Right cardiac atrium (tissue), 5 donors: ENCODE measurements around the gene HS1BP3. TPM values are rescaled to one million over a fixed set of nuclear protein-coding genes. Genes with fewer than 3 reads are reported as not detected.

ENCODE experiments used
- ATAC-seq, 2 donors: fragments of 200-7000 bp; cut with Tn5 transposase; one replicate each; pipeline versions ENCODE4 v1.8.0 to v1.9.1; 2020; ENCODE audit warnings: moderate library complexity in 2 of 2, mild to moderate bottlenecking in 1 of 2
- DNase-seq, 3 donors: peaks; one replicate each; pipeline ENCODE4 v3.0.0-alpha.2; 2020
- H3K27ac ChIP-seq: one replicate; pipeline ENCODE4 v1.5.1; 2013; ENCODE audit warnings: mild to moderate bottlenecking, low read length, control low read depth, moderate library complexity
- H3K27me3 ChIP-seq: one replicate; pipeline ENCODE4 v1.6.1; 2013; ENCODE audit not compliant: control insufficient read depth, insufficient read depth
- H3K4me1 ChIP-seq: one replicate; pipeline ENCODE4 v1.6.1; 2013; ENCODE audit warnings: low read length; ENCODE audit not compliant: control insufficient read depth, insufficient read depth
- H3K4me3 ChIP-seq: one replicate; pipeline ENCODE4 v1.5.1; 2013; ENCODE audit warnings: low read length, control low read depth
- H3K9me3 ChIP-seq: one replicate; pipeline ENCODE4 v1.6.1; 2013; ENCODE audit warnings: low read length; ENCODE audit not compliant: control insufficient read depth
- WGBS: extraction: QIAGEN DNeasy Blood & Tissue Kit; methylation state at CpG from one replicate; pipeline ENCODE4 v1.1.7; 2013; 5-methylcytosine and 5-hydroxymethylcytosine counted together
- intact Hi-C, 4 donors: fragments of 100-400 bp; cut with DNase I; formaldehyde crosslinking; loops; one replicate each; pipeline versions ENCODE4 v1.11.0 to v1.14.0; 2022 to 2023
- polyA plus RNA-seq: library from polyadenylated mRNA; stranded (reverse); fragments of 200-250 nt; gene quantifications from one replicate; pipeline ENCODE4 v1.2.3, GENCODE V29; 2013
- total RNA-seq, 4 donors: library from RNA; stranded (reverse); fragmentation: NEBNext Ultra II Directional; extraction: Animal tissue kit (Norgen Biotek cat#: 25700); gene quantifications; one replicate each; pipeline ENCODE4 v1.2.1, GENCODE V29; 2021
- donor health status: healthy with polysubstance abuse.
- donor health status: DM: no; HTN: yes; CAD: no.
- donor health status: DM: no; HTN: no; CAD: no.
- donor health status: DM: no; HTN: yes; CAD: no; lungs with severe emphysema.
- donor health status: DM: yes; HTN: yes; CAD: no.

The HS1BP3 gene
- total and polyA plus RNA-seq, 5 donors = 21.8 to 29.8 (median 26.2) TPM

DNA sequence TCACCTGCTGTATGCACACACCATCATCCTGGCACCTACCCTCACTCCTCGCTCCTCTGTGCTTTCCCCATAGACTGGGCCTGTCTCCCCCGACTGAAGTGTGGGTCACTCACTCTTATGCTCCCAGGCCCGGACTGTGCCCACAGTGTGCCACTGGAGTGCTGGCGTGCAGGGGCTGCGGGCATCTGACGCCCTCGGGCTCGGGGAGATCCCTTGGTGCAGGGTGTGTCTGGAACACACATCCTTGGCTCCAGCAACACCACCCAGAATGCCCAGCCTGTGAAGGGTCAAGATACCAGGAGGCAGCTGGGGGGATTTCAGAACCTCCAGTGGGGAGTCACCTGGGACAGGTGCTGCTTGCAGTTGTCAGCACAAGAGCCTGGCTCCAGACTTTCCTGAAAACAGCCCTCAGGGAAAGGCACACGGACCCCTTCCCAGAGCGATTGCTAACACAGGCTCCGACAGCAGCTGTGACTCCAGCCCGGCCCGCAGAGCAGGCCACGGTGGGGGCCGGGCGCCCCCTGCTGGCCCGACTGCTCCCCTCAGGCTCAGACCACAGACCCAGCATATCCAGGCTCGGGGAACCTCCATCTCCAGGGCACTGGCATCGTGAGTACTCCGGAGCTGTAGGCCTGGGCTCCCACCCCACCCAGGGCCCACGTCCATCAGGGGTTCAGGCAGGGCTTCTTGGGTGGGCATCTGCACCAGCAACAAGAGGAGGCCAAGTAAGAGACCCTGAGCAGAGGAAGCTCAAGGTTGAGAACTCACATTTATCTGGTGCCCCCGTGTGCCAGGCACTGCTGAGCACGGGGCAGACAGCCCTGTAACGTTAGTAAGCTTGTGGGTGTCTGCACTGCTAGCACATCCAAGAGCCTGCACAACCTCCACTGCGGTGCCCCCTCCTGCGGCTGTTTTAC, 8.6 kb downstream of the HS1BP3 start:
- Histone ChIP-seq H3K27ac (no peak overlapping the region), H3K9me3 (no peaks in the 10 kb centered on the region), H3K4me1 (peaks cover 3% of the 10 kb centered on the region), H3K27me3 (no peaks in the 10 kb centered on the region), H3K4me3 (no peak overlapping the region)
- peak; percentile 79 to 93 (median 91) for DNase-seq
- peak; percentile 86 for ATAC-seq
- intact Hi-C loops = loop anchor here in 1 of 4 donors (5.0 kb wide), 1 partner anchor 260 kb away; no protein-coding TSS in a partner anchor
- WGBS = 34% methylated on average over 26 of the region's 26 CpGs

DNA sequence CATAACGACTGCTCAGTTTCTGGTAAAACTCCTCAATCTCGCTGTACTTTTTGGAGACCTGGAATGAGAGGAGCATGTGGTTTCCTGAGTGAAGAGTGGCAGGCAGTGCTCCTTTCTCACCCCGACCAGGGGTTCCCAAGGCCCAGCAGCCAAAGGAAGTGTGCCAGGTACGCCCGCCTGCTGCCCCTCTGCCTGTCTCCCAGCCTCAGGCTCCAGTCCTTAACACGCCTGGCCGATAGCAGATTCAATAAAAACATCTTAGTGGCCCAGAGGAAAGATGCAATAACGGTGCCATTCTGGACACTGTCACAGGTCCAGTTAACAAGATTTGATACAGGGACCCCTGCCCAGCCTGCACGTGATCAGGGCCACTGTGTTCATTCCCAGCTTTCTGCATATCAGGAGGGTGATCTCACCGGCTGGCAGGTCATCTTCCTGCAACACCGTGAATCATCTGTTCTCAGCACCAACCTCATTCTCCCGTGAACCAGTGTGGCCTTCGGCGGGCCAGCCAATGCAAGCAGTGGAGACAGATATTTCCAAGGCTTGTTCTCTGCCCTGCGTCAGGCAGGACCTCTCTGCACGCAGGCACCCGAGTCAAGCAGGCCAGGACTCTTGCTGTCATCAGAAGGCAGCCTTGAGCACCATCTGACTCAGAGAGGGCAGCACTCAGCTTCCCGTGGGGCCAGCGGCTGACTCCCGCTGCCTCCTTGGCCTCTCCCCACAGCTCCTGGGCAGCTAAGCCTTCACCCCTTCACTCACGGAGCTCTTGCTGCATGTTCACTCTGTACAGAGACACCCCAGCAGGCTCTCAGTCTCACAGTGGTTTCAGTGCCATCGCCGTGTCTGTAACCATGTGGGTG, 9.5 kb downstream of the HS1BP3 start:
- peak; percentile 54 to 63 (median 61) for DNase-seq
- Histone ChIP-seq H3K27ac (peak overlapping the region; percentile 17), H3K4me1 (peaks cover 3% of the 10 kb centered on the region), H3K4me3 (no peak overlapping the region), H3K27me3 (no peaks in the 10 kb centered on the region), H3K9me3 (no peaks in the 10 kb centered on the region)
- 69% methylated on average over 23 of the region's 23 CpGs for WGBS
- peak; percentile 5 to 27 for ATAC-seq
- intact Hi-C loops = loop anchor here in 1 of 4 donors (5.0 kb wide), 1 partner anchor 259 kb away; no protein-coding TSS in a partner anchor

DNA sequence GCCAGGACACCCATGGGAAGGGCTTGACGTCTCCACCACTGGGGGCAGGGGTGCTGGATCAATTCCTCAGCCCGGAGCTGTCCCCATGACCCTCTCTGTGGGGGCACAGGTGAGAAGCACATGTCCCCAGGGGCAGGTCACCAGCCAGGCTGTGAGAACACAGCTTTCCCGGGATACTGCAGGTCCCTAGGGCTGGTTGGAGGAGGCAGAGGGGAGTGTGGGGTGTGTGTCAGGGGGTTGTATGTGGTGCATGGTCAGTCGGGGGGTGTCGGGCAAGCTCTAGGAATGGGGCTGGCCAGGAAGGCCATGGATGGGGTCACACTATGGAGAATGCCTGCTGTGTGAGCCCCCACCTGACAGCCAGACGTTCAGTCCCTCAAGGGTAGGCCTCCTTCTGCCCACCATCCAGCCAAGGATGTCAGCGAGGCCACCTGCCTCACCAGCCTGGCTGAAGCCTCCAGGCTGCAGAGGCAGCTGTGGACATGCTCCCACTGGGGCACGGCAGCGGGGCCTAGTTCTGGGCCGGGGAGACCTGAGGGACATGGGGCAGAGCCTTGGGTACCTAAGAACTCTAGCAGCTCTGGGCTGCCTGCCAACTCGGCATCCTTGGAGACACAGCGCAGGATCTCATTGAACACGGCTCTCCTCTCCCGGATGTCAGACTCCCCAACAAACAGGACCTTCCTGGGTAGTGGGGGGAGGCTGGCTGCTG, 10.3 kb downstream of the HS1BP3 start:
- H3K27ac ChIP-seq = no peak overlapping the region
- DNase-seq = peak in 2 of 3 donors; percentile 74 to 83

DNA sequence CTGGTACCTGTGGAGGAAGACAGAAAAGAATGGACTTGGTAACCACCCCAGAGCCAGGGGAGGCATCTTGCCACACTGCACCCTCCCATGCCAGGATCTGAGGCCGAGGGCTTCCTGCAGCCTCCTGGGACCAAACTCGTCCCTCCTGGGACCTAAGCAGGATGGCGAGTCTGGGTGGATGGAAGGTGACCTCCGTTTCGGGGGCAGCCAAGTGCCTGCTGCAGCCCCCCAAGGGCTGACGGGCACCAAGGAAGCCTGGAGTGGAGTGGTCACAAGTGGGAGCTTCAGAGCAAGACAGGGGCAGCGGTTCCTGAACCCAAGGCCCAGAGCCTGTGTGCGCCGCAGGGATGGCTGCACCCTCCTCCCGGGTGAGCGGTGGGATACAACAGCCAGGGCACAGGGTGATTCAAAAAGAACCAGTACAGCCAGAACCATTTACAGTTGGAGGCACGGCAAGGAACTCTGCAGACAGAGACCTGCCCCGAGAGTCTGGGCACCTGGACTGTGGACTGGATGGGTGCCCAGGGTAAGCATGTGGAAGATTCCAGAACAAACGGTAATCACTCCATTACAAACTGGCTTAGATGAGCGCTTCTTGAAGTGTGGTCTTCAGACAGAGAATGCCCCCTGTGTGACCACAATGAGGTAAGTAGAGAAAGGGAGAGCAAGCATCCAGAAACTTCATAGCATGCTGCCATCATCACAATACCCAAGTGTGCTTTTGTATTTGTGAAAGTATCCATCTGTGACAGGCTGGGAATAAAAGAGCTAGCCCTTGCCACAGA, 12.1 kb downstream of the HS1BP3 start:
- intact Hi-C loops = loop anchor here in 2 of 4 donors (2.0 to 5.0 kb wide), 2 partner anchors 192 to 198 kb away; partner anchors contain the start of gene RHOB (in 1 of the 2)
- peak in 2 of 3 donors; percentile 37 to 50 for DNase-seq
- Histone ChIP-seq H3K4me1 (peaks cover 14% of the 10 kb centered on the region), H3K4me3 (no peak overlapping the region), H3K27ac (peak overlapping the region; percentile 31), H3K27me3 (no peaks in the 10 kb centered on the region), H3K9me3 (no peaks in the 10 kb centered on the region)
- WGBS = 88% methylated on average over 15 of the region's 15 CpGs
- no peak for ATAC-seq

More for the DNA sequence above, 10.3 kb downstream of the HS1BP3 start:
- intact Hi-C loops = loop anchor here in 1 of 4 donors (5.0 kb wide), 1 partner anchor 258 kb away; no protein-coding TSS in a partner anchor
- Histone ChIP-seq H3K27me3 (no peaks in the 10 kb centered on the region), H3K4me1 (peaks cover 5% of the 10 kb centered on the region), H3K9me3 (no peaks in the 10 kb centered on the region), H3K4me3 (no peak overlapping the region)
- ATAC-seq = no peak
- WGBS = 64% methylated on average over 14 of the region's 14 CpGs

DNA sequence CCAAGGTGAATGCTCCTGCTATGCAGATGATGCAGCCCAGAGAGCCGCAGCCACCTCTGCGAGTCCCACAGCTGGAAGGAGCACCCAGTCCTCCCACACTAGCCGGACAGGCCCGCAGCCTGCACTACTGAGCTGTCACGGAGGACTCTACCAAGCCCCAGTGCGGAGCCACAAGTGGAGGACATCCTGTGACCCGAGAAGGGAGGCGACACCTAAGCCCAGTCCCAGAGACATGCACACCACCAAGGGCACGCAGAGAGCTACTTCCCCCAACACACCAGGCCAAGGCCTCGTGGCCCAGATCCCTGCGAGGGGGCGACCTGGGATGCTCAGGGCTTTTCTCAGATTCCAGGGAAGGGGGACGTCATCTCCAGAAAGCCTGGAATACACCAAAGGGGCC, 12.9 kb downstream of the HS1BP3 start:
- Histone ChIP-seq H3K4me3 (no peak overlapping the region), H3K4me1 (peaks cover 14% of the 10 kb centered on the region), H3K27ac (peak overlapping the region; percentile 34), H3K9me3 (no peaks in the 10 kb centered on the region), H3K27me3 (no peaks in the 10 kb centered on the region)
- ATAC-seq = peak in 1 of 2 donors; percentile 2
- WGBS = 89% methylated on average over 13 of the region's 13 CpGs
- DNase-seq = peak in 2 of 3 donors; percentile 65
- intact Hi-C loops = loop anchor here in 2 of 4 donors (2.0 to 5.0 kb wide), 2 partner anchors 191 to 197 kb away; partner anchors contain the start of gene RHOB (in 1 of the 2)

DNA sequence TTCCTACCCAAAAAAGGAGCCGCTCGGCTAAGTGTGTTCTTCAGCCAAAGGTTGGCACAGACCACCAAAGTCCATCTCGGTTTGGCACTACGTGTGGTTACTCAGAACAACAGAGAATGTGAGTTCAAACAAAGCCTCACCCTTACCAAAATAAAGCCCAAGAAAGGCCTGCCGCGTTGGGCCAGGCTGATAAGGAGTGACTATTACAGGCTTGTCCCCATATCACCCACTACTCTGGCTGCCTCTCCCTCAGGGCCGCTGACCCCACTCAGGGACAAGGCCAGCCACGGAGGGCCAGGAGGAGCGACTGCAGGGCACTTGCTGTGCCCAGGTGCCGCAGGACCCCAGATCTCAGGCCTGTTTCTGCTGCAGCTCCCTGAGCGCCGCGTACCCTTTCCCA, 13.8 kb downstream of the HS1BP3 start:
- H3K27me3 ChIP-seq = no peaks in the 10 kb centered on the region

DNA sequence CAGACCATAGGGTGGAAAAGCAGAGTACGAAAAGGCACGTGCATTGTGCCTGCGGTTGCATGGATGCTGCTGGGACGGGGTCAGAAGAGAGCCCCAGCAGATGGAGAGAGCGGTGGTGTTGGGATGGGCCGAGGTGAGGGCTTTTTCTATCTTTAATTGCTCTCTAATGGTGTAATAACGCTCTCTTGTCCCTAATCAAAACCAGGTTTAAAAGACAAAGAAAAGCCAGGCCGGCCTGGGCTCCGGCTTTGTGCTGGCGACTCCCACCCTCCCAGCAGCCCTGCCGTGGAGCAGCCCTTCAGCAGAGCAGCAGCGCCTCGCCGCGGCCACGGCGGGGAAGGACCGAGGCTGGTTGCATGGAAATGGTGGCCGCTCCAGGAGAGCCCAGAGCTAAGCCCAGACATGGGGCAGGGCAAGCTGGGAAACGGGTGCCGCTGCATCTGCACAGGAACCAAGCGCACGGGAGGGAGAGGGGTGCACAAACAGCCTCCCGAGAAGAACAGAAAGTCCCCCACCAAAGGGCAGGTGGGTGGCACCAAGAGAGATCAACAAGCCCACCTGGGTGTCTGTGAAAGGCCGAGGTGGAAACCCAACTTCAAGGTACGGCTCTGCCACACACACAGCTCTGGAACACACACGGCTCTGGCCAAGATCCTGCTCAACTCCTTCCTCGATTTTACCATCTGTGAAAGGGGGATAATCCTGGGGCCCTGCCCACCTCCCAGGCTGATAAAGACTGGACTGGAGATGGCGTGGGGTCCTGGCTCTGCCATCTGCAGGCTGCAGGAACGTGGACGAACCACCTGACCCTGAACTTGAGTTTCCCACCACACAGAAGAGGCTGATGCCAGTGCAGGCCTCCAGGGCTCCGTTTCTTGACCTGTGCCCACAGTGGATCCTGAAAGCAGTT, 15.0 kb downstream of the HS1BP3 start:
- H3K4me1 ChIP-seq = peaks cover 12% of the 10 kb centered on the region
- 25% methylated on average over 32 of the region's 32 CpGs for WGBS
- intact Hi-C loops = loop anchor here in 3 of 4 donors (2.0 to 5.0 kb wide), 3 partner anchors 189 to 191 kb away; partner anchors contain the start of gene RHOB (in 2 of the 3)

More for the DNA sequence above, 13.8 kb downstream of the HS1BP3 start:
- peak; percentile 63 to 84 (median 82) for DNase-seq
- Histone ChIP-seq H3K4me1 (peaks cover 14% of the 10 kb centered on the region), H3K27ac (peak overlapping the region; percentile 34), H3K9me3 (no peaks in the 10 kb centered on the region), H3K4me3 (no peak overlapping the region)
- intact Hi-C loops = loop anchor here in 2 of 4 donors (2.0 to 5.0 kb wide), 2 partner anchors 190 kb away; partner anchors contain the start of gene RHOB (in 2 of the 2)
- WGBS = 47% methylated on average over 13 of the region's 13 CpGs
- peak; percentile 71 to 73 for ATAC-seq

DNA sequence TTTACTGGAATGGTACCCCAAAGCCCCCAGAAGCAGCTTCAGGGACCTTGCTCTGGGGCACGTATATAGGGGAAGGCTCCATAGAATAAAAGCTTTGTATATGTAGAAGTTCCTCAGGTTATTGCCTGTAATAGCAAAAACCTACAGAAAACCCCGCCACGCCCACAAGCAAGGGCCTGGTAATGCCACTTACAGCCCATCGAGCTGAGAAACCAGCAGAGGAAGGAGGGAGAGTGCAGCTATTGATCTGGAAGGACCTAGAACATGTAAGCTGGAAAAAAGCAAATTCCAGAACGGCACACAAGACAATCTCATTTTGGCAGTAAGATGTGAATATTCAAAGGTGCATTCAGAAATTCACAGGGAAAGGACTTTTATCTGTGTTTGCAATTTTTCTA, 15.8 kb downstream of the HS1BP3 start:
- intact Hi-C loops = loop anchor here in 2 of 4 donors (2.0 to 5.0 kb wide), 2 partner anchors 188 to 190 kb away; partner anchors contain the start of gene RHOB (in 1 of the 2)

More for the DNA sequence above, 15.0 kb downstream of the HS1BP3 start:
- Histone ChIP-seq H3K4me3 (no peak overlapping the region), H3K27me3 (no peaks in the 10 kb centered on the region), H3K9me3 (no peaks in the 10 kb centered on the region), H3K27ac (peak overlapping the region; percentile 74)
- ATAC-seq = peak; percentile 84 to 85
- peak; percentile 88 to 95 (median 95) for DNase-seq

More for the DNA sequence above, 15.8 kb downstream of the HS1BP3 start:
- no peaks in the 10 kb centered on the region for H3K9me3 ChIP-seq
- H3K4me3 ChIP-seq = no peak overlapping the region
- WGBS = 68% methylated on average over 5 of the region's 5 CpGs
- no peak for ATAC-seq
- no peak for DNase-seq
- peaks cover 12% of the 10 kb centered on the region for H3K4me1 ChIP-seq
- H3K27me3 ChIP-seq = no peaks in the 10 kb centered on the region
- H3K27ac ChIP-seq = peak overlapping the region; percentile 45
